Endothelial cell of umbilical vein (primary cell): ENCODE measurements around the gene ZNF488.

Experiments
- EZH2 ChIP-seq: IDR thresholded peaks from 2 replicates; pipeline ENCODE4 v1.6.1; 2012; ENCODE audit warnings: borderline replicate concordance, low read depth, mild to moderate bottlenecking, moderate library complexity, low read length, inconsistent platforms; ENCODE audit not compliant: severe bottlenecking
- FOS ChIP-seq: IDR thresholded peaks from 2 replicates; pipeline ENCODE4 v1.6.1; 2011; ENCODE audit warnings: mild to moderate bottlenecking, low read length, moderate library complexity, borderline replicate concordance; ENCODE audit not compliant: insufficient read depth
- GATA2 ChIP-seq: IDR thresholded peaks from 2 replicates; pipeline ENCODE4 v1.7.0; 2011; ENCODE audit warnings: low read depth, mild to moderate bottlenecking, moderate library complexity, mixed read lengths, low read length; ENCODE audit not compliant: insufficient read length, insufficient read depth
- JUN ChIP-seq: IDR thresholded peaks from 2 replicates; pipeline ENCODE4 v1.6.1; 2011; ENCODE audit warnings: borderline replicate concordance, low read depth; ENCODE audit not compliant: insufficient read length, insufficient read depth
- MYC ChIP-seq: IDR thresholded peaks from one replicate; pipeline ENCODE4 v1.6.1; 2011; ENCODE audit warnings: mild to moderate bottlenecking, low read depth, low read length
- POLR2A ChIP-seq: IDR thresholded peaks from 2 replicates; pipeline ENCODE4 v1.6.1; 2012; ENCODE audit warnings: low read depth, mild to moderate bottlenecking, control low read depth, low read length
- POLR2AphosphoS5 ChIP-seq: IDR thresholded peaks from 2 replicates; pipeline ENCODE4 v1.6.1; 2012; ENCODE audit warnings: low read depth, mild to moderate bottlenecking, control low read depth, low read length, moderate library complexity; ENCODE audit not compliant: insufficient read depth
- TF ChIP-seq, protein P1 (sequence below), 2 donors: IDR thresholded peaks; 1 replicate in 1 of 2; 2 replicates in 1 of 2; pipeline ENCODE4 v1.5.1; 2011; ENCODE audit warnings: low read length in 2 of 2, mild to moderate bottlenecking in 2 of 2, moderate library complexity in 2 of 2, control low read depth in 1 of 2, inconsistent platforms in 1 of 2, low read depth in 1 of 2; ENCODE audit not compliant: insufficient read depth in 1 of 2; ENCODE audit errors: extremely low read depth in 1 of 2

DNA sequence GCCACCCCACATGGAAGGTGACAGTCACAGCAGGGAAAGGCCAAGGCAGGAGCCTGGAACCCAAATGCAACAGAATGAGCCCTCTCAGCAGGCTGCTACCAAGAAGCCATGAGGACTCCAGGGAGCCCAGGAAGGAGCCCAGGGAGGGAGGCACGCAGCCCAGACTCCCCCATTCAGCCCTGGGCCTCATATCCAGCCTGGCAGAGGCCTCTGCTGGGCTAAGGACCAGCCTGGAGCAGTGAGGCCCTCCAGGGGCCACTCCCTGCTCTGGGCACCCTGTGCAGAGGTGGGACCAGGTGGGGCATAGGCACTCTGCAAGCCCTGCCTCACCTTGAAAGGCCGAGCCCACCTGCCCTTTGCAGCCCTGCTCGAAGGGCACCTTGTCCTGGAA is 25.8 kb upstream of the ZNF488 start:
- TF ChIP-seq, protein P1, sequence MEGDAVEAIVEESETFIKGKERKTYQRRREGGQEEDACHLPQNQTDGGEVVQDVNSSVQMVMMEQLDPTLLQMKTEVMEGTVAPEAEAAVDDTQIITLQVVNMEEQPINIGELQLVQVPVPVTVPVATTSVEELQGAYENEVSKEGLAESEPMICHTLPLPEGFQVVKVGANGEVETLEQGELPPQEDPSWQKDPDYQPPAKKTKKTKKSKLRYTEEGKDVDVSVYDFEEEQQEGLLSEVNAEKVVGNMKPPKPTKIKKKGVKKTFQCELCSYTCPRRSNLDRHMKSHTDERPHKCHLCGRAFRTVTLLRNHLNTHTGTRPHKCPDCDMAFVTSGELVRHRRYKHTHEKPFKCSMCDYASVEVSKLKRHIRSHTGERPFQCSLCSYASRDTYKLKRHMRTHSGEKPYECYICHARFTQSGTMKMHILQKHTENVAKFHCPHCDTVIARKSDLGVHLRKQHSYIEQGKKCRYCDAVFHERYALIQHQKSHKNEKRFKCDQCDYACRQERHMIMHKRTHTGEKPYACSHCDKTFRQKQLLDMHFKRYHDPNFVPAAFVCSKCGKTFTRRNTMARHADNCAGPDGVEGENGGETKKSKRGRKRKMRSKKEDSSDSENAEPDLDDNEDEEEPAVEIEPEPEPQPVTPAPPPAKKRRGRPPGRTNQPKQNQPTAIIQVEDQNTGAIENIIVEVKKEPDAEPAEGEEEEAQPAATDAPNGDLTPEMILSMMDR (IDR thresholded peaks at IDR 0.05; ENCODE audit: extremely low read depth in 1 of 2, insufficient read depth in 1 of 2, low read depth in 1 of 2, low read length in 2 of 2), result no peak
- no peak for TF ChIP-seq GATA2
- TF ChIP-seq JUN, result no peak
- no peak for TF ChIP-seq POLR2AphosphoS5
- TF ChIP-seq POLR2A, result no peak
- TF ChIP-seq FOS, result no peak
- TF ChIP-seq EZH2, result no peak
- no peak for TF ChIP-seq MYC
